Esophagus muscularis mucosa (tissue), 4 donors: ENCODE measurements around the gene UGT2A2. TPM values are rescaled to one million over a fixed set of nuclear protein-coding genes. Genes with fewer than 3 reads are reported as not detected.

Source experiments
- DNase-seq: peaks from one replicate; pipeline ENCODE4 v3.0.0-alpha.2; 2017; ENCODE audit errors: extremely low spot score
- H3K27ac ChIP-seq, 4 donors: fragments of 200-600 bp; sonication (generic); replicated peaks in 1 of 4; 1 replicate in 3 of 4; 2 replicates in 1 of 4; pipeline ENCODE4 v1.5.1; 2016 to 2019; ENCODE audit warnings: mild to moderate bottlenecking in 1 of 4
- H3K27me3 ChIP-seq, 4 donors: fragments of 200-600 bp; sonication (generic); one replicate each; pipeline versions ENCODE4 v1.5.1 to v1.6.0; 2016 to 2019
- H3K36me3 ChIP-seq, 4 donors: fragments of 200-600 bp; sonication (generic); one replicate each; pipeline ENCODE4 v1.5.1; 2016 to 2019
- H3K4me1 ChIP-seq, 4 donors: fragments of 200-600 bp; sonication (generic); one replicate each; pipeline ENCODE4 v1.5.1; 2016 to 2019
- H3K4me3 ChIP-seq, 4 donors: fragments of 200-600 bp; sonication (generic); 1 replicate in 2 of 4; 2 replicates in 2 of 4; pipeline ENCODE4 v1.5.1; 2016 to 2019; ENCODE audit warnings: mild to moderate bottlenecking in 4 of 4, moderate library complexity in 1 of 4
- H3K9me3 ChIP-seq, 4 donors: fragments of 200-600 bp; sonication (generic); 1 replicate in 3 of 4; 2 replicates in 1 of 4; pipeline ENCODE4 v1.5.1; 2016 to 2019
- EP300 ChIP-seq: sonication (generic); formaldehyde crosslinking; IDR thresholded peaks from one replicate; pipeline ENCODE4 v1.6.1; 2017; ENCODE audit warnings: antibody characterized with exemption
- POLR2A ChIP-seq: fragments of 450-650 bp; IDR thresholded peaks from one replicate; pipeline ENCODE4 v1.6.1; 2017; ENCODE audit warnings: antibody characterized with exemption, moderate library complexity, mild to moderate bottlenecking, low read depth
- POLR2AphosphoS5 ChIP-seq, 2 donors: sonication (generic); formaldehyde crosslinking; IDR thresholded peaks; one replicate each; pipeline ENCODE4 v1.6.1; 2017; ENCODE audit warnings: antibody characterized with exemption in 2 of 2
- WGBS: methylation state at CpG from one replicate; pipeline ENCODE4 v1.1.5; 2018; 5-methylcytosine and 5-hydroxymethylcytosine counted together
- intact Hi-C: fragments of 100-400 bp; cut with DNase I; formaldehyde crosslinking; loops from one replicate; pipeline ENCODE4 v1.15.1; 2023
- total RNA-seq, 4 donors: library from RNA; depleted of rRNA; stranded (reverse); fragments of >200 nt; gene quantifications; one replicate each; pipeline versions ENCODE4 v1.1.0 to v1.2.1, GENCODE V29; 2016
- TF ChIP-seq, protein P1 (sequence below), 3 experiments: fragments of 200-600 bp in 2 of 3; fragments of 450-650 bp in 1 of 3; sonication (generic) in 2 of 3; IDR thresholded peaks; one replicate each; pipeline ENCODE4 v1.5.1; 2017 to 2019; ENCODE audit warnings: antibody characterized with exemption in 3 of 3, mild to moderate bottlenecking in 2 of 3, moderate library complexity in 1 of 3

Gene UGT2A2
- total RNA-seq, 4 donors from 2014 or later, result not detected

DNA sequence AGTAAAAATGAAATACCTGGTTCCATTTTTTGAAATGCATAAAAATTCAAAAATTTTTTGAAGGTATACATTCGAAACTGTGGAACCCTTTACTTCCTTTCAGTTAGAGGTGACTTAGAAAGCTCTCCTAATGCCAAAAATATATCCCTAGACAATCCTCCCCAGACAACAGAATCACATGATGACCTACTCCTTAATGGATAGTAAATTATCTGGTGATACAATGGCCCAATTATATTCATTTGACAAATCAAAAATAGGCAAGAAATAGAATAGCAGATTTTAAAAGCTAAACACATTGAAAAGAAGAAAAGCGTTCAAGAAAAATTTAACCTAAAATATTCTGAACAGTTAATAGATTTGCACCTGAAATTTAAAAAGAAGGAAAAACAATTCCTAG lies 3.5 kb upstream of the UGT2A2 start:
- no peaks in the 10 kb centered on the region for H3K27me3 ChIP-seq
- no peaks in the 10 kb centered on the region for H3K9me3 ChIP-seq
- TF ChIP-seq POLR2AphosphoS5 (IDR thresholded peaks at IDR 0.05) (no peak), EP300 (no peak), POLR2A (no peak)
- TF ChIP-seq, protein P1, sequence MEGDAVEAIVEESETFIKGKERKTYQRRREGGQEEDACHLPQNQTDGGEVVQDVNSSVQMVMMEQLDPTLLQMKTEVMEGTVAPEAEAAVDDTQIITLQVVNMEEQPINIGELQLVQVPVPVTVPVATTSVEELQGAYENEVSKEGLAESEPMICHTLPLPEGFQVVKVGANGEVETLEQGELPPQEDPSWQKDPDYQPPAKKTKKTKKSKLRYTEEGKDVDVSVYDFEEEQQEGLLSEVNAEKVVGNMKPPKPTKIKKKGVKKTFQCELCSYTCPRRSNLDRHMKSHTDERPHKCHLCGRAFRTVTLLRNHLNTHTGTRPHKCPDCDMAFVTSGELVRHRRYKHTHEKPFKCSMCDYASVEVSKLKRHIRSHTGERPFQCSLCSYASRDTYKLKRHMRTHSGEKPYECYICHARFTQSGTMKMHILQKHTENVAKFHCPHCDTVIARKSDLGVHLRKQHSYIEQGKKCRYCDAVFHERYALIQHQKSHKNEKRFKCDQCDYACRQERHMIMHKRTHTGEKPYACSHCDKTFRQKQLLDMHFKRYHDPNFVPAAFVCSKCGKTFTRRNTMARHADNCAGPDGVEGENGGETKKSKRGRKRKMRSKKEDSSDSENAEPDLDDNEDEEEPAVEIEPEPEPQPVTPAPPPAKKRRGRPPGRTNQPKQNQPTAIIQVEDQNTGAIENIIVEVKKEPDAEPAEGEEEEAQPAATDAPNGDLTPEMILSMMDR (IDR thresholded peaks at IDR 0.05), result no peak
- no peak overlapping the region for H3K4me3 ChIP-seq
- no peaks in the 10 kb centered on the region for H3K36me3 ChIP-seq
- 76% methylated on average over 2 of the region's 2 CpGs for WGBS
- H3K4me1 ChIP-seq, result no peaks in the 10 kb centered on the region
- no peak for DNase-seq
- no peak overlapping the region for H3K27ac ChIP-seq
- intact Hi-C loops, result no loop called here

DNA sequence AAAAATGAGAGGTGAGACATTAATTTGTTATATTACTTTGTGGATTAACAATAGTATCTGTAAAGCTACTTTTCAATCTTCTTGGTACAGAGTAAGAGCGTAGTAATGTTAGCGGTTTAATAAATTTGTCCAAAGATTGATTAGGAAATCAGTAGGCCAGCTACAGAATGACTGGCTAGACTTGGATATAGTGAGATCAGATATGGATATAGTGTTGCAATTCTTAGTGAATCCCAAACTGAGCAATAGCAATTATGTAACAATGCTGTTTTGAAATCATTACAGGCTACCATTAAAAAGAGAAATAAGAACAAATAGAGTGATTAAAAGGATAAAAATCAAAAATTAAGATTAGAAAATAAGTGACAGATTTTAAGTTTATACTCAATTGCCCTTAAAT lies 847 bp upstream of the UGT2A2 start:
- Histone ChIP-seq H3K36me3 (no peaks in the 10 kb centered on the region), H3K4me3 (no peak overlapping the region), H3K4me1 (no peaks in the 10 kb centered on the region), H3K27ac (no peak overlapping the region), H3K9me3 (no peaks in the 10 kb centered on the region), H3K27me3 (no peaks in the 10 kb centered on the region)
- intact Hi-C loops, result no loop called here
- TF ChIP-seq, protein P1 (IDR thresholded peaks at IDR 0.05), result no peak
- TF ChIP-seq EP300, result no peak
- TF ChIP-seq POLR2A, result no peak
- no peak for TF ChIP-seq POLR2AphosphoS5 (IDR thresholded peaks at IDR 0.05)
- WGBS, result 90% methylated on average over 2 of the region's 2 CpGs
- DNase-seq, result no peak

DNA sequence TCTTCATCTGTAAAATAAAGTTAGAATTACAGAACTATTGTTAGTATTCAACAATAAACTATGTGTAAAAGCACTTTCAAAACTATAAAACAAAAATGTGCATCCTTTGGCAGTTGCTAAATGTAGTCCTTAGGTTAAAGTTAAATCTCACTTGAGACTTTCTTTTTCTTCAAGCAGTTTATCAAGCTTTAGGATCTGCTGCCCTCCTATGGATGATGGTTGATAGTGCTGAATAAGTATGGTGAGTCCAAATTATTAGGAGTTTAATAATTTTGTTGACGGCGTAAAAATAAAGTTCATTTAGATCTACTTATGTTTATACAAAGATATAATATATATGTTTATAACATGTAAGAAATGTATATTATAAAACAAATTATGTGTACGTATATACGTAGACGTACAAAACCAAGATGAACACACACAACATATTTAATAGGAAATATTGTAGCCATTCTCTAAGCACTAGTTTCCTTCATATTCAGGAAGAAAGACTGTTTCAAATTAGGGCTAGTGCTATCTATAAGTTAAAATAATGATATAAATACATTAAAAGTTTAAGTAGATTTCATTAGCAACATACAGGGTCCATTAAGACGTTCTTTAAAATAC lies 22.3 kb downstream of the UGT2A2 start:
- Histone ChIP-seq H3K9me3 (peaks cover 0 to 8% (median 0%) of the 10 kb centered on the region in 4 donors), H3K27me3 (no peaks in the 10 kb centered on the region), H3K36me3 (no peaks in the 10 kb centered on the region), H3K4me3 (no peak overlapping the region), H3K27ac (no peak overlapping the region), H3K4me1 (no peaks in the 10 kb centered on the region)
- intact Hi-C loops, result no loop called here
- TF ChIP-seq EP300, result no peak
- TF ChIP-seq POLR2A, result no peak
- TF ChIP-seq, protein P1 (IDR thresholded peaks at IDR 0.05), result no peak
- no peak for TF ChIP-seq POLR2AphosphoS5 (IDR thresholded peaks at IDR 0.05)
- 69% methylated on average over 6 of the region's 6 CpGs for WGBS
- no peak for DNase-seq

DNA sequence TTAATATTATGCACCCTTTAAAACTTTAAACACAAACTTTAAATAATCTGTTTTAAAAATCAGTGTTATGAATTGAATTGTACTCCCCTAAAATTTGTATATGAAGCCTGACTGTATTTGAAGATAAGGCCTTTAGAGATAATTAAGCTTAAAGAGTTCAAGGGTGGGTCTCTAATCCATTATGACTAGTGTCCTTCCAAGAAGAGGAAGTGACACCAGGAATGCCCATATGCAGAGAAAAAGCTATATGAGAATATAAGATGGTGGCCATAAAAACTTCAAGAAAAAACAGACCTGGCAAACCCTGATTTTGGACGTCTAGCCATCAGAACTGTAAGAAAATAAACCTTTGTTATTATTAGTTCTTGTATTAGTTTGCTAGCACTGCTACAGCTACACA lies 29.0 kb downstream of the UGT2A2 start:
- H3K27me3 ChIP-seq, result no peaks in the 10 kb centered on the region
- no peak overlapping the region for H3K4me3 ChIP-seq
- WGBS, result 56% methylated on average over 1 of the region's 1 CpG
- H3K9me3 ChIP-seq, result no peaks in the 10 kb centered on the region
- no peak overlapping the region for H3K27ac ChIP-seq
- TF ChIP-seq, protein P1 (IDR thresholded peaks at IDR 0.05), result no peak
- TF ChIP-seq POLR2A (no peak), POLR2AphosphoS5 (IDR thresholded peaks at IDR 0.05) (no peak), EP300 (no peak)
- intact Hi-C loops, result no loop called here
- no peaks in the 10 kb centered on the region for H3K4me1 ChIP-seq
- no peaks in the 10 kb centered on the region for H3K36me3 ChIP-seq
- DNase-seq, result no peak

DNA sequence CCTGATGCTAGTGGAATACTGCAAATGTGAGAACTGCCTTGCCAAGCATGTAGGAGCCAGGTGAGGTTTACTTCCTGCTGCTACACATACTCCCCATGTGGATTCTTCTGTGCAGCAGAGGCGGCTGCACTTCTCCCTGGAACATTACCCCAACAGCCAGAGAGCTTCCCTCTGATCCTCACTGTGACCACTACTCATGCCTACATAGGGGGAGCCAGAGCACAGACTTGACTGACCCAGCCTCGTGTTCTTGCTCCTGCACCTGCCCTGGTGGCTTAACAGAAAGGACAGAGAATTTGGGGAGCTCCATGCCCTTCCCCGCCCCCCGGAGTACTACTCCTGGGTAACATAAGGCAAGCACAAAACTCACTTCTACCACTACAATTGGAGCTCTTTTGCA lies 38.4 kb downstream of the UGT2A2 start:
- intact Hi-C loops, result no loop called here
- Histone ChIP-seq H3K4me3 (no peak overlapping the region), H3K4me1 (no peaks in the 10 kb centered on the region), H3K27me3 (no peaks in the 10 kb centered on the region), H3K9me3 (no peaks in the 10 kb centered on the region), H3K27ac (no peak overlapping the region), H3K36me3 (no peaks in the 10 kb centered on the region)
- TF ChIP-seq POLR2A (no peak), POLR2AphosphoS5 (IDR thresholded peaks at IDR 0.05) (no peak), EP300 (no peak)
- TF ChIP-seq, protein P1 (IDR thresholded peaks at IDR 0.05), result no peak
- no peak for DNase-seq
- 47% methylated on average over 4 of the region's 4 CpGs for WGBS
